SU-DHL-6 (cell line): ENCODE data around the gene ATP2B1.

Experiments used
- CTCF ChIP-seq: fragments of 200-600 bp; sonication (generic); IDR thresholded peaks from one replicate; pipeline ENCODE4 v1.5.1; 2017; ENCODE audit warnings: antibody characterized with exemption, mild to moderate bottlenecking, low read length, moderate library complexity; ENCODE audit not compliant: insufficient read depth, poor library complexity, severe bottlenecking
- EZH2phosphoT487 ChIP-seq: fragments of 200-600 bp; sonication (generic), shearing (Covaris generic); conservative IDR thresholded peaks from 2 replicates; pipeline ENCODE4 v1.6.1; 2018; ENCODE audit warnings: mild to moderate bottlenecking, antibody characterized with exemption, low read length, moderate library complexity, mixed read lengths

GRCh38 chr12:89695830-89696229 is 12.8 kb downstream of the ATP2B1 start:
- TF ChIP-seq CTCF (no peak), EZH2phosphoT487 (no peak)
